GM18526 (cell line): ENCODE measurements around the gene GALNT3.

ENCODE experiments used
- POLR2A ChIP-seq: IDR thresholded peaks from 3 replicates; pipeline ENCODE4 v1.6.1; 2011; ENCODE audit not compliant: insufficient read length; ENCODE audit errors: extremely low read depth

GALNT3 gene

DNA sequence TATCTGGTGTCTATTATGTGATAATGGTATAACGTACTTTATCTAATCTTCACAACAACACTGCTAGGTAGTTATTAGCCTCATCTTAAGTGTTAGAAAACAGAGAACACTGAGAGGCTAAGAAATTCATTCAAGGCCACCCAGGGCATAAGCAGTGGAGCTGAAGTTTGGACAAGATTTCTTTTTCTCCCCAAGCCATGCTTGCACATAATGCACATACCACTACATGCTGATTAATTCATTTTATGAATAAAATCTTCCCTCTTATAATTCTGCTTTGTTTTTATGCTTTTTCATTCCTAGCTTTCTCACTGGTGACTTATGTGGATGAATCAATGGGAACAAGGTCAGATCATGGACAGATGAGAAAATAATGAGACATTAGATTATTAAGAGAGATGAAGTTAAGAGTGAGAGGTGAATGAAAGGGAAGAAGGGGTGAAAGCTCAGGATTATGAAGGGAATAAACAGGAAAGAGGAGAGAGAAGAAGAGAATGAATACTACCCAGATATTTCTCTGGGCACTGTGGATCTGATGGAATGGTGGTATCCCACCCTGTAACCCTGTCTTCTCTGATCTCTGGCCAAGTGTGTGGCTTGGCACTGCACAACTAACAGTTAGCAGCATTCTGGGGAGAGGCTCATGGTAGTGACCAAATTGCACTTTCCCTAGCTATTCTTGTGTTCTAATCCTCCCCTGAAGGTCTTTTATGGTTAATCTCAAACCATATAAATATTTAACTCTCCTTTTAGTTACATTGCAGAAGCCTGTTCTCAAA lies 17.7 kb upstream of the GALNT3 start:
- TF ChIP-seq POLR2A = no peak

- TF ChIP-seq POLR2A = no peak
These were observed 16.4 kb upstream of the GALNT3 start for GRCh38 chr2:165810418-165810817.

- no peak for TF ChIP-seq POLR2A
These were observed 10.7 kb upstream of the GALNT3 start for GRCh38 chr2:165804719-165805118.

- TF ChIP-seq POLR2A = no peak
These were observed 9.2 kb upstream of the GALNT3 start for GRCh38 chr2:165803123-165803760.

GRCh38 chr2:165801176-165801575 lies 7.1 kb upstream of the GALNT3 start:
- TF ChIP-seq POLR2A = no peak

GRCh38 chr2:165796819-165797530 lies 2.9 kb upstream of the GALNT3 start:
- TF ChIP-seq POLR2A = no peak

GRCh38 chr2:165796129-165796528 lies 2.1 kb upstream of the GALNT3 start:
- TF ChIP-seq POLR2A = no peak

DNA sequence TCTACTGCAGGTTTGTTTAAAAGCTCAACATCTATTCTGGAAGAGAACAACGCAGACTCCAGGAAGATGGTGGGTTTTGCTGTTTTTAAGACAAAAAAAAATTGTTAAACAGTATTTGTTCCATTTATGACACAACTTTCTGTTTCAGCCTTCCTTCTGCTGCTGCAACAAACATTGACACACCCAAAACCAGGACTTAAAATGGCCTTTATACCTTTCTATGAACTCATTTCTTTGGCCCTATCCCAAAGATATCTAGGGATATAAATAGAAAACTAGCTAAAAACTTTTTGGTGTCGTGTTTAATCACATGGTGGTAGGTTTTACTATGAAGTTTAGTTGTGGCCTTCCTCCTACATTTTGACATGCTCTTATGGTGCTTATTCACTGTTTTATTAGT lies 964 bp upstream of the GALNT3 start:
- no peak for TF ChIP-seq POLR2A

DNA sequence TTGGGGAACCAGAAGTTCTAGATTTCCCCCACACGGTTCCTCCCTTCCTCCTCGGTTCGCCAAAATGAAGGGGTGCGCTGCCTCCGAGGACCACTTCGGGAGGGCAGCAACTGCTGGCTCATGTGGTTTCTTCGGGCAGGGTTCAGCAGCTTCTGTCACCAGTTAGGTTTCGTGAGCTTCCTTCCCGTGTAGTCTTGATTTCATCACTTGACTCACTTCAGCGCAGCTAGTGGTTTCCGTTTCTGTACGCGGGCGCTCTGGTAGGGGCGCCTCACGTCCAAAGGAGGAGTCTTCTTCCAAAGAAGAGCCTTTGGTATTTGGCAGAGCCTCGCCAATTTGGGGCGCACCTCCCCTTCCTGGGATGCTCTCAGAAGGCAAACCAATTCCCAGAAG lies 485 bp upstream of the GALNT3 start:
- no peak for TF ChIP-seq POLR2A

DNA sequence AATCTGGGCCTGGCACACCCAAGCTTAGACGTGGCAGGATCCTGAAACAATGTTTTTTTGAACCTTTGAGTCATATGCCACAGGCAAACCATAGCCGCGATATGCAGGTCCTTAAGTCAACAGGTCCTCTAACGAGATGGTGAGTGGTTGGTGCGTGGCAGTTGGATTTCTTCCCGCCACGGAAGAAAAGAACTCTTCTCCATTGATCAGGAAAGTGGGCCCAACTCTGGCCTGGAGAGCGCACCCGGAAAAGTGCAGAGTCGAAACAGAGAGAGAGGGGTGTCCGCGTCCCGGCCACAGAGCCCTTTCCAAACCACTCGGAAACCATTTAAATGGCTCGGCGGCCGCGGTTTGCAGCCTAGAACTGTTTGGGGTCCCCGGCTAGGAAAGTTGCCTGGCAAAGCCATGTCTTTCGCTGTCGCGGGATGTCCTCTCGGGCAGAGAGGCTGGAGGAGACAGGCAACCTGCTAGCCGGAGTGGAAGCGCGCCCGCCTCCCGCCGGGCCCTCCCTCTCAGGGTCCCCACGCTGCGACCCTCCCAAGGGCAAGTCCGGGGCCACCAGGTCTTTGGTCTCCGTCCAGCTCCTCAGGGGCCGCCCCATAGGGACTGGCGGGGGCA lies 777 bp downstream of the GALNT3 start:
- TF ChIP-seq POLR2A = no peak

DNA sequence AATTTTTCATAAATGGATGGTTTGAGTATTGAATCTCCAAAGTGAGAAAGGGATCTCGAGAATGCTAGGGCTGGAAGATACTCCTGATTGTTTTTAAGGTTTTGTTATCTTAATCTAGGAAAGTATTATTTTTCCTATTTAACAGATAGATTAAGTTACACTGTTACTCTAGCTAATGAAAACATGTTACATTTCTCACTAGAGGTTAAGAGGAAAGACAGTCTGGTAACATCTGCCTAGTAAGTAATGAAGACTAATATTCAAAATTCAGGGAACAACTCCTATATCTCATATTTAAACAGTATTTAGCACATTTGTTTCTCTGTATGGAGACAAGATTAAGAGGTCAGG lies 2.0 kb downstream of the GALNT3 start:
- TF ChIP-seq POLR2A = no peak

DNA sequence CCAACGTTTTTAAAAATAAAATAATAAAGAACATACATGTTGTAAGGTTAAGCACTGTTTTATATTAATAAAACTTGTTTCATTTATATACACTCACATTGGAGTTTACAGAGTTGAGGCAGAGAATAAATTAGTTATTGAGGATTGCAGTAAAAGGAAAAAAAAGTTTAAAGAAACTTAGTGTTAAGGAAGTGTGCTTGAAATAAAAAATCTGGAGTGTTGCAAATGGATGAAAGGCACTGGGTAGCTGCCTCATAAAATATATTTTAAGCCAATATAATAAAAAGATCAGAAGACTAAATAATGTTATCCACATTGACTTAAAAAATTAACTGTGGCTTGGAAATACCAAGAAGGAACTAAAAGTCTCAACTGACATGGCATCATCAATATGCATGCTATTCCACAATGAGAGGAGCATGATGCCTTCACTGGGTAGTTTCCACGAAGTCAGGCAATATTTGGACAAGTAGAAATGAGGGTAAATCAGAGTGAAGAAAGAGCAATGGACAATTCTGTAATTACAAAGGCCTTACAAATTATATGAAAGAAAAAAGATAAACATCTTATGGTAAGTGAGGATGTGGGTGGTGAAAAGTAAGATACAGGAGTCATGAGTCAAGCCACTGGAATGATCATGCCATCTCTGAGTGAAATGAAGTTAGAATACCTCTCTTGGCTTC lies 2.5 kb downstream of the GALNT3 start:
- TF ChIP-seq POLR2A = no peak

DNA sequence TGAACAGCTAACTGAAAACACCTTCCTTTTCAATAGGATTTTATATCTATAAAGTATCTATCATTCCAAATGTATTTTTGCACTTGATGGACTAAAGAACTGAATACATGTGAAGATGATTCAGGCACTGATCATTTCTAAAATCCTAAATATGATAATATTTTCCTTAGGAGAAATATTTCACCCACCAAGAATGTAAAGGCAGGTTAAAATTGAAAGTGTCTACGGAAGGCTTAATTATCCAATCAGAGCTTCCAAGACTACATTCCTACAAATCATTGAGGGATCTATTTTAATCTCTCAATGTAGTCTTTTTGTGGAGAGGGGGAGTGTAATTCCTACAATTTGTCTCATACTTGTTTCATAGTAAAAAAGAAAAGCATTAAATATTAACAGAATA lies 3.6 kb downstream of the GALNT3 start:
- no peak for TF ChIP-seq POLR2A

DNA sequence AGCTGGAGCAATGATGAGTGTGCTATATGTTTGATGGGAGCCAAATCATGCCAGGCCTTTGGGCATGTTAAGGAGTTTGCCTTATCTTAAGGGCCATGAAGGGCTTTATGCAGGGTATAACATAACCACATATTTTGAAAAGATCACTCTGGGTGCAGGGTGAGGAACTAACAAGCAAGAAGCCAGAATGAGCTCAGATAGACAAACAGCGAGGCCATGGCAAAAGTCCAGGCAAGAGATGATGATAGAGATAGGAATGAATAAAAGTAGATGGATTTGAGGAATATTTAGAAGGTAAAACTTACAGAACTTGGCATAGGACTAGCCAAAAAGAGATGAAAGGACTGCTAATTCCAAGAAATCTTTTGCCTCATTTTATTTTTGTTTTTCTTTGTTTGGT lies 6.7 kb downstream of the GALNT3 start:
- no peak for TF ChIP-seq POLR2A

DNA sequence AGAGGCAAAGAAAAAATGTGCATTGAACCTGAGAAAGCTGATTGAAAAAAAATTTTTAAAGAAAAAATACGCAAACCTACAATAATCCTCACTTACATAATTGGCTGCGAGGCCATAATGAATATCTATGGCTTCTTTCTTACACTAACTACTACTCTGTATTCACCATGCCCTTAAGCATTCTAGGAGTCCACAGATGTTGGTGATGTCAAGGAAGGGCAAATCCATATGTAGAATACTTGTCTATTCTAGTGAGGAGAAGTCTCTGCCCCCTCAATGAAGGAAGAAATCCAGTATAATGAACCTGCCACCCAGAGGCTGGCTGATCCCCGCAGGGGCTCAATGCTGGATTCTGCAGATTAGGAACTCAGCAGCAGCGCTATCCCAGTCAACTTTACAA lies 14.3 kb downstream of the GALNT3 start:
- no peak for TF ChIP-seq POLR2A
